Fibroblast of peridontal ligament (primary cell): ENCODE measurements around the gene DIP2C.
"Not testable (repeated sequence)": the region's sequence is repeated elsewhere in the genome, so short reads cannot be mapped to it uniquely, and the experiment has no call there.

ENCODE experiments used
- DNase-seq: peaks from one replicate; pipeline ENCODE4 v3.0.0-alpha.2; 2010; ENCODE audit errors: extremely low read depth

The DIP2C gene

DNA sequence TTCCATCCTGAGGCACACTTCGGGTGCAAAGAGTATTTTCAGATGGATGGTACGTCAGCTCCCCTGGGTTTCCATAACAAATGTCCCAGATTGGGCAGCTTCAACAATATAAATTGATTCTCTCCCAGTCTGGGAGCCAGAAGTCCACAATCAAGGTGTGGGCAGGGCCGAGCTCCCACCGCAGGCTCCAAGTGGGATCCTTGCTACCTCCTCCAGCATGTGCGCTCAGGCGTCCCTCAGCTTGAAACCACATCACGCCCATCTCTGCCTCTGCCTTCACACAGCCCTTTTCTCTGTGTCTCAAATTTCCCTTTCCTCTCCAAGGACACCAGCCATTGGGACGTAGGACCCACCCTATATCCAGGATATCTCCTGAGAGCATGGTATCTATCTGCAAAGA is 153.5 kb downstream of the DIP2C start:
- no peak for DNase-seq

DNA sequence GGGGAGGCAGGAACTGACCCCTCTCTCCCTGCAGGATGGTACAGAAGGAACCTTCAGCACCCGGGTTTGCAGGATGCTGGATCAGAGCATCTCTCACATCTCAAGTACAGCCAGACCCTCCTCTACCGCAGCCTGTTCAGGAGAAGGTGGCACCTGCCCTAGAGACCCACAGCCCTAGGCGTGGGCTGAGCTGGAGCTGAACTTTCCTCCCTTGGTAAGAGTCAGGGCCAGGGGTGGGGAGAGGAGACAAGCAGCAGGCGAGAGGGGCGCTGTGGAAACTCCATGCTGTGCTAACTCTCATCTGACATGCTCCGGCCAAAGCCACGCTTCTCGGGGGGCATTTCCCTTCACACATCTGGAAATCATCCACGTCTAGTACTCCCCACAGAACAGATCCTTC is 154.4 kb downstream of the DIP2C start:
- no peak for DNase-seq

DNA sequence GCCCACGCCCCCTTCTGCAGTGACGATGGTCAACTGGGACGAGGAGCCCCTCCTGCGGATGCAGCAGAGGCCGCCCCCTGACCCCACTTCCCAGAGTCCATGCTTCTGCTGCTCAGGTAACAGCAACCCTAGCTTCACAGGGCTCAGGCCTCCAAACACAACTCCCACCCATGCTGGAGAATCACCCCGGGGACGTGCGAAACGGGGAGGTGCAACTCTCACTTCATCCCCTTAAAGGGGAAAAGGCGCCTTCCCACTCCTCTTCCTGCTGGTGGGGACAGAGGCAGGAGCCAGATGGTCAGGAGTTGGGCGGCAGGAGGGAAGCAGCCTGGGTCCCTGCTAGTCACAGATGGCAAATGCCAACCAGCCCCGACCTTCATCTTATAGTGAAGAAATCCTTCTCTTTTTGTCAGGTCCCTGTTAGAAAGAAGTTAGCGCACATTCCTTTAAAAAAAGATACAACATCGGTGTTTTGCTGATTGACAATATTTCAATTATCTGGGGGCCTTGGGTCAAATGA is 155.4 kb downstream of the DIP2C start:
- no peak for DNase-seq

DNA sequence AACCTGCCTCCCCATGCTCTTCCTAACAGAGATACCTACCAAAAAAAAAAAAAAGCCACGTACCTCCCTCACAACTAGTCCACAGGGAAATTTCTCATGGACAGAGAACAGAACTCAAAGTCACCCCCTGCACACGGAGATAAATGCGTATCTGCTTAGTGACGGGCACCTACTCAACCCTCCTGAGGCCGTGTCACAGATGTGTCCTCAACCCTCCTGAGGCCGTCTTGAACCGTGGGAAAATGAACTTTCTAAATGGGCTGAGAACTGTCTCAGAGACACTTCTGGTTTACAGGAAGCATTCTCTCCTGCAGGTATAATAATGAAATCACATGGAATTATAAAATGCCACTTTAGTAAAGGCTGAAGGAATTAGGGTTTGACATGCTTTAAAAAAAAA is 155.9 kb downstream of the DIP2C start:
- DNase-seq = no peak

DNA sequence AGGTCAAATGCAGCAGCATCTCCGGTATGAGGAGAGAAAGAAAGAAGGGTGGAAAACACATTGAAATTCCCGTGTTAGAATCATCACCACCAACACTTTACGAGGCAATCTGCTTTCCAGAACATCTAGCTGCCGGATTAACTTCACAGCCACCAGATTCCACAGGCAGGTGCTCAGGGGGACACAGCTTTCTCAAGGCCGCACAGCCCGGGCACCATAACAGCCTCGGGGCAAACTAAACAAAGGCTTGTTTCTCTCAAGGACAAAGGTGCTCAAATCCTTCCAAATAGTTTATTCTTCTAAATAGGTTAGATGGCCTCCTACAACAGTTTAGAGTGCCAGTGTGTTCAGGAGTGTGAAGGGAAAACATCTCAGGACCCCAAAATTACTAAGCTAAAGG is 156.3 kb downstream of the DIP2C start:
- DNase-seq = no peak

DNA sequence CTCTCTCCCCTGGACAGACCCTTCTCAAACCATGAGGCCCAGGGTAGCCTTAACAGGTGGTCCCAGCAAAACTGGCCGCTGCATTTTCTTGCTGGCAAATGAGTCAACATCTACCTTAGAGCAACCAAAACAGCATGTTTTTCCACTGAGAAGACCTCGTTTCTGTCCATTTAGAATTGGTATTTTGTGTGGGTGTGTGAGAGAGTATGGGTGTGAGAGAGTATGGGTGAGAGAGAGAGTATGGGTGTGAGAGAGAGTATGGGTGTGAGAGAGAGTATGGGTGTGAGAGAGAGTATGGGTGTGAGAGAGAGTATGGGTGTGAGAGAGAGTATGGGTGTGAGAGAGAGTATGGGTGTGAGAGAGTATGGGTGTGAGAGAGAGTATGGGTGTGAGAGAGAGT is 157.1 kb downstream of the DIP2C start:
- DNase-seq = not testable (repeated sequence)

DNA sequence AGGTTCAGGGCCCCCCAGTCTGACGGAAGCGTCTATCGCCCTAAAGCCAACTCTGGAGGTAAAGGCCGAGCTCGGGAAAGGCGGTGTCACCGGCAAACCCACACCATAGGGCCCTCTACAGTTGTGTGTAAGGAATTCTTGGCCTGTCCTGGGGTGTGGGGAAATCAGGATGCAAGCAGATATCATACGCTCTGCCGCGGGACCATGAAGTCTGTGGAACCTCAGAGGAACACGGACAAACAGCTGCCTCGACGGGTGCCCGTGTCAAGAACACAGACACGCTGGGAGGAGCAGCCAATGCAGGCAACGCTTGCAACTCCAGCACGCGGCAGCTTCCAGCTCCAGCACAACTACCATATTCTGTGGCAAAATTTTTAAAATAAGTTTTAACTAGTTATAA is 157.9 kb downstream of the DIP2C start:
- DNase-seq = no peak

DNA sequence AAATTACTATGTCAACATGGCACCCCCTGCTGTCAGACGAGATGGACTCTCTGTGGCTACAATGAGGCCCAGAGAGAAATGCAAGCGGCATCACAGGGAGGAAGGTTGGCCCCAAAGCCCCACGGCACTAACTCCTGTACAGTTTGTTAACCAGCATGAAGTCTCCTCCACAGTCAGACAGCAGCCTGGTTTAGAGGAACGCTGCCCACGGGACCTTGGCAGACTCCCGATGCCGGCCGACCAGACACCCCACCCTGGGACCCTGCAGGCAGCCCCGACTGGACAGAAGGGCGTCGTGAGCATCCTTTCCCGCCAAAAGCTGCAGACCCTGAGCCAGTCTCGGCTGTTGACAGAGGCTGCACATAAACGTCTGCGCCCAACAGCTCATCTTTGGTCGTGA is 158.8 kb downstream of the DIP2C start:
- DNase-seq = no peak

DNA sequence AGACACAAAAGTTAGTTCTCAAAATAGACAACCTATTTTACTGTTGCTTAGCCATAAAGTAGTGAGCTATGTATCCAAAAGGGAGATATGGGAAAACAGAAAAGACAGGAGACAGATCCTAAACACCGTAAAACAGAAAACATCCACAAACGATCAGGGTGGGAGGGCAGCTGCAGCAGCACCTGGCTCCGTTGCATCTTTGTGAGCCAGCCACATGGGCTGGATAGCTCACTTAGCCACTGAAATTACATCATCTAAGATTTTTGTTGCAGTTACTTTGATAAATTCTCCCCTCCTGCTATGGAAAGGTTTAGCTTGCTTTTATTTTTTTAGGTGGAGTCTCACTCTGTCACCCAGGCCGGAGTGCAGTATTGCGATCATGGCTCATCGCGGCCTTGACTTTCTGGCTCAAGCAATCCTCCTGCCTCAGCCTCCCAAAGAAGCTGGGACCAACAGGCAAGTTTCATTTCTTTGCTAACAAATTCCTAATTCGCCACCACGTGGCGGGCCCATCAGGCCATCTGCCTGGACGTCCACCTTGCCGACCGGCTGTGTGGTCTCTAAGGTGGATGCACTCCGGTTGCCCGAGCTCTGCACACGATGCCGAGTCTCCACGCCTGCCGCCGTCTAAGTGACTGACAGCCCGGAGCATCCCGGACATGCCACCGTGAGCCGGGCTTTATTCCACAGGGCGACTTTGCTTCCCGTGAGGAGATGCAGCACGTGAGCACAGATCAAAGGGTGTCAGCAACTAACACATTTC is 159.8 kb downstream of the DIP2C start:
- DNase-seq = no peak

DNA sequence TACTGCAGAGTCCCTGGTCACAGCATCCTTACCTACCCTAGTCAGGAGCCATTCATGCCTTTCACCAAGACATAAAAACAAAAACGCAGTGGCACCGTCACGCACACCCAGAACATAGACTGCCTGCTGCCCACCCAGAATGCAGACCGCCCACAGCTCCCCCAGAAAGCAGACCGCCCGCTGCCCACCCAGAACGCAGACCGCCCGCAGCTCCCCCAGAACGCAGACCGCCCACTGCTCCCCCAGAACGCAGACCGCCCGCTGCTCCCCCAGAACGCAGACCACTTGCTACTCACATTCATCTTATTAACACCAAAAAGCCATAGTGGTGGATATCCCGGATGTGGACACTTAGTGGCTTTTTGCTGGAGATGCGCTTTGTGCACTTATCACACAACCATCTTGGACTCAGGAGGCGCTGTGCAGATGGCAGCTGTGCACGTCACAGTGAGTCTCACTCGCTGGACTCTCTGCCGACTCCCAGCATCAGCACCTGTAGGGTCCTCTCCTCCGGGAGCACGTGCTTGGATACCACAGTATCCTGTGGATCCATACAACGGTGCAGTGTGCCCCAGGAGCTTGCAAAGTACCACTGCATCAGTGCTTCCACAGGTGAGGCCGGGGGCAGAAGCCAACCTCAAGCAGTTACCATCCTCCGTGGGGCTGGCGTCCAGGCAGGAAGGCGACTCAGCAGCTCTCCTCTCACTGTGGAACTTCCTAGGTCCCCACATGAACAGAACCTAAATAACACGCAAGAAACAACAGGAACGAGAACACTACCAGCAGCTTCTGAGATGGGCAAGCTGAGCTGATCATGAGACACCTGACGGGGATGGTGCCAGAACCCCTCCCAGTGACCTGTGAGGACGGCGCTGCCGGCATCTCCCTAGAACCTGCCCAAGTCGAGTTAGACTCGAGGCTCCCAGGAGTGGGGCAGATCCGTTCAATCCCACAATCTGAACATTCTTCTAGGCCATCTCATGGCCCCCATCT is 161.0 kb downstream of the DIP2C start:
- no peak for DNase-seq

DNA sequence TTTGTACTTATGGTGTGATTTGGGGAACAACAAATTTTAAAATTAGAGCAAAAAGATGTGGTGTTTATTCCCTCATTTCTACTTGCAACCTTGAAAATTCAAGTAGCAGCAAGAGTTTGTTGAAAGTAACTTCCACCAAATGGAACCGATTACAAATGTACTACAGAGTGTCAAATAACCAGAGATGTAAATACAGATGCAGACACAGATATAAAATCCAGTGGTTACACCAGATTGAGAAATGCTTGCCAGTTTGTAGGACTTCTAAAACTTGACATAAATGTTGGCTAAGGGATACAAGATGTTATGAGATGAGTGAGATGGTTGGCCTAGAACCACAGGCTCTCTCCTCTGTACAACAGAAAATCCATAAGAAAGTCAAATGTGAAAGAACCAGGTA is 162.1 kb downstream of the DIP2C start:
- peak; percentile 88 for DNase-seq

DNA sequence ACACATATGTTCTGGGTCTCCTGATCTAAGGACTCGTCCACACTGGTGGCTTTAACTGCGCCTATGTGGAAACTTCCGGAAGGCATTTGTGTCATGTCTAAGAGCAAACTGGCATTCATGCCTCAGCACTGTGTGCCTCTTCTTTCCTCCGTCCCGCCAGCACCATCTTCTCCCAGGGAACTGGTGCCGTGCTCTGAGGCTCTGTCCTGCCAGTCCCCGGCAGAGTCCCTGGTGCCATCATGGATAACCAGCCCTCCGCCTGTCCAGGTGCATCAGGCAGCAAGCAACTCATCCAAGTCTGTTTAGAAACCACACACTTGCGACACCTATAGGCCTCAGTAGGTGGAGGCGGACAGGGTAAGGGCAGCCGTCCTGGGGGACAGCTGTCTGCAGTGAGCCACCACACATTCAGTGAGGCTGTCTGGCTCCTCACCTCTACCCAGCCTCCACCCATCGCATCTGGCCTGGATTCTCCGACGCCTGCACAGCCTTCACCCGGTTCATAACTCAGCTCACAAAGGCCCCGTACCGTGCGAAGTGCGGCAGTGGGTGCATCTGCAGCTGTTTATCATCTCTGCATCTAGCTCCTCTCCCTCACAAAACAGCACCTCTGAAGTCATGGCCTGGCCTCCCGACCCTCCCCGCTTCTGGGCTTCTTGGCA is 162.7 kb downstream of the DIP2C start:
- no peak for DNase-seq

DNA sequence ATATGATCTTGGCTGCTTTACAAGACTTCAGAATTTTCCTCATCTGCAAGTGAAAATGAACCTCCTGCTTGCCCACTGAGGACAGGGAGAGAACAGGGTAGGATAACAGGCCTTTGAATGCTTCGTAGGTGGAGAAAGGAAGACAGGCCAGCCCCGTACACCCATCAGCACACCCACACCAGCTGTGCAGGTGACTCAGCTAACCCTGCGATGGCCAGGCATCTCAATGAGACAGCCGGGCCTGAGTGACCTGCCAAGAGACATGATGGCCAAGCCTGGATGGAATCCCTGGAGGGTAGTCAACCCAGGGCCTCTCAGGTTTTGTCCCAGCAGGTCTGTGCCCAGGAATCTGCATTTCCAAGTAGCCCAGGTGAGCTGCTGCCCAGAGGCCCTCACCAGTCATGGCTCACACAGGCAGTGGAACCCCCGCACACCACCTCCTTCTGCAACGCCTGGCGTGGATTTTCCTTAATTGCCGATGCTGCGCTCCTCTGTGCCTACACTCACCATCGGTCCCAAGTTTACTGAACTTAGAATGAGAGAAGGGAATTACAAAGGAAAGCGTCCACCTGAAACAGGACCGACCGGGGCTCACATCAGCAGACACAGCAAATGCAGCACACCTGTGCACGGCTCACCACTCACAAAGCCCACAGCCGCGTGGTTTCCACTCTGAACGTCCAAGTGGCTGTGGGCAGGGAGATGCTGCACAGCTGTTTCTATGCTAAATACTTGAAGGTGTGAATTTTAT is 163.7 kb downstream of the DIP2C start:
- DNase-seq = no peak

DNA sequence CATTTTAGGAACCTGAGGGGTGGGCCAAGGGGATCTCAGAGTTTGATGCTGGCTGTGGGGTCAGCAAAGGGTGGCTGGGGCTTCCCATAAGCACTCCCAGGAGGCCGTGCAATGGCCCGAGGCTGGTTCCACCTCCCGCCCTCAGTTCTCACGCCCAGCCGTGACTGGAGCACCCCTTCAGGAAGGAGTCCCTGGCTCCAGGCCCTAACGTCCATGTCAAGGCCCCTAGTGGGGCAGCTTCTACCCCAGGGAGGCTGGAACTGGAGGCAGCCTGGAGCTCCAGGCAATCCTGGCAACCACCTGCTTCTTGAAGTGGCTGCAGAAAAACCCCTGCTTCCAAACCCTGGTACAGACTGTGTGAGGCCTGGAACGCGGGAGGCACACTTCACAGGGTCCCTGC is 165.5 kb downstream of the DIP2C start:
- DNase-seq = no peak

DNA sequence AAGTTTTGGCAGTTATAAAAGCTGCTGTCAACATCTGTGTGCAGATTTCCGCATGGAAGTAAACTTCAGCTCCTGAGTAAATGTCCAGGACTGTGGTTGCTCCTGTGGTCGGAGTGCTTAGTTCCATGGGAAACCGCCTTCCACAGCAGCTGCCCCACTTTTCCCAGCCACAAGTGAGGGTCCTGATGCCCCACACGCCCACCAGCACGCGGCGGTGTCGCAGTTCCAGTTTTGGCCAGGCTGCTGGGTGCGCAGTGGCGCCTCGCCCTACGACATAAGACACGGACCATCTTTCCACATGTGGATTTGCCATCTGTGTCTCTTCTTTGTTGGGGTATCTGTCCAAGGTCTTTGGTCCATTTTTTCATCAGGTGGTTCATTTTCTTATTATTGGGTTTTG is 167.1 kb downstream of the DIP2C start:
- no peak for DNase-seq

DNA sequence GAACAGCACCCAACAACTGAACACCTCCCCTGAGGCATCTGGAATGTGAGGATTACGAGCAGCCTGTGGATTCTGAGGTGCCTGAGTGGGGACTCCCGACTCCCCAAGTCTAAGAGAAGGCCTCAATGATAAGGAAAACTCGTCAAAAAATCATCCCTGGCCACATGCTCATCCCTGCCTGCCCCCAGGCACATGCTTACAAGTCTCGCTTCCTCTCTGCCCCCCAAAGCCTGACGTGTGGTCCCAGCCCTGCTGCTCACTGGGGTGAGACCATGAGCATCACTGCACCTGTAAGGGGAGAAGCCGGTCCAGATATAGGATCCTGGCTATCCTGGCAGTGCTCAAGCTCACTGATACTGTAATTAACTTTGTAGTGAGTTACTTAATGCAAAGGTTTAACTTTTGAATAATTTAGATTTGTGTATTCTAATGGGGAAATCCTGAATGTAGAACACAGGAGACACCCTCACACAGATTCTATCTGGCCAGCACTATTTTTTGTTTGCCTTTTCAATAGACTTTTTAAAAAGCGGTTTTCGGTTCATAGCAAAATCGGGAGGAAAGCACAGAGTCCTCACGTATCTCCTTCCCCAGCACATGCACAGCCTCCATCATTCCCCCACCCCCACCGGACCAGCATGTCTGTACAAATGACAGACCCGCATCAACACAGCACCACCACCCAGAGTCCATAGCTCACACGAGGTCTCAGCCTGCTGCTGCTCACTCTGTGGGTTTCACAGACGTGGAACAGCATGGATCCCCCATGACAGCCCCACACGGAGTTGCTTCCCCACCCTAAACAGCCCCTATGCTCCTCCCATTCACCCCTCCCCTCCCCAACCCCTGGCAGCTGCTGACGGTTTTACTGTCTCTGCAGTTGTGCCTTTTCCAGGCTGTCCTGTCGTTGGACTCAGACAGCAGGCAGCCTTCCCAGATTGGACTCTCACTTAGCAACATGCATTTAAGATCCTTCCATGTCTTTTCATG is 167.9 kb downstream of the DIP2C start:
- no peak for DNase-seq

DNA sequence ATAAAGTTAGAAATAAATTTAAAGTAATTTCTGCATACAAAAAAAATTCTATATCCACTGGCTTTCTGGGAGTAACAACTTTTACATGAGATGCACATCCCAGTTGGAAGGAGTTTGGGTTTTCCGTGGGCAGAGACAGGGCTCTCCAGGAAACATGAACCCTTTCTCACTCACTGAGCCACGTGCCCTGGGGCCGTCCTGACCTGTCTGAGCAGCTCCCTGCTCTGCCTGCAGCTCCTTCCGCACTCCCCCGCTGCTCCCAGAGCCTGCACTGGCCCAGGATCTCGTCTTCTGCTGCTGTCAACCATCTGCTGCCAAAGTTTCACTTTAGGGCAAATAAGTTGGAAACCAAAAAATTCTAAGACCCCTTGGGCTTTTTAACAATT is 169.1 kb downstream of the DIP2C start:
- no peak for DNase-seq

DNA sequence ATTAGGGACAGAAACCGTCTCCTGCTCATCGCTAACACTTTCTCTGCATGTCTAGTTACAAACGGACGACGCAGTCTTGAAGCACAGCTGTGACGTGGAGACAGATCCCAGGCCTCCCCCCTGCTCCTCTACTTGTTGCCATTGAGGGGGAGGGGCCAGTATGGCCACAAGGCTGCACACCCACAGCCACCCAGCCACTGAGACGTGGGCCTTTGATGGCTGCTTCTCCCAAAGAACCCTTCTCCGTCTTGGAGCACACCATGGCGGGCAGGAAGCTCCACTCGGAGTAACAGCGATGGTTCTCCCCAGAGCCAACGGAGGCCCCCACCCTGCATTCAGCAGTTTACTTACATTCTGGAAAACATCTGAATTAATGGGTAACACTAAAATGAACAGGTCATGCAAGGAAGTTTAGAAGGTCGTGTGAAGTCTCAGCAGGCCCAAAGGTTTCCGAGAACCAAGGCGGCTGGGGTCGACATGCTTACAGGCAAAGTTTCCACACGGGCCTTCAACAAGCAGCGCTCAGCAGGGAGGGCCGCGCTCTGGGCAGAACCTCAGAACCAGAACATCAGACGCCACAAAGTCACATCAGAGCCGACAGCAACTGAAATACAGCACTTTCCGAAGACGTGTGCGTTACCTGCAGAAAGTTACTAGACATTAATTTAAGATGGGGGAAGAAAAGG is 169.6 kb downstream of the DIP2C start:
- DNase-seq = no peak

DNA sequence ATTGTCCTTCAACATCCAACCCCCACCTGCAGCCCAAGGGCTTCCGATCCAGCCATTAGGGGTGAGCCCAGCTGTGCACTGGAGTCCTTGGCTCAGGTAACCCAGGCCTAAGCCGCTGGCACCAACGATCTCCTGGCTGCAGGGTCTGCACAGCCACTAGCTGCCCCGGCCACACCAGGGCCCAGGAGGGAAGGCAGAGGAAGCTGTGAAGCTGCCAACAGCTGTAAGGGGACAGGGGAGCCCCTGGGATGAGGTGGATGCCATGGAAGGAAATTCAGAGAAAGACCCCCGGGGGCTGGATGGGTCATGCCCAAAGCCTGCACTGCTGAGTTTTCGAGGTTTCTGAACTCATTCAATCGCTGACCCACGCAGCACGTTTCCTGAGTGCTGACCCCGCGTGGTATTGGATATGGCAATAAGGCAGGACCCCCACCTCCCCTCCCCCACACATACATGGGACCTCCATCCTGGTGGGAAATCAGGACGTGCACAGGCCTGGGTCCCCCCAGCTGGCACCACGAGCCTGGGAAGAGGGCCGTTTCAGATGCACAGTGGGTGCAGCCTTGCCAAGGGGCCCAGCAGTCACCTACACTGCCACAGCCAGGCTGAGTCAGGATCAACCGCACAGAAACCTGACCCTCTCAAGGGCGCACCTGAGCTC is 170.3 kb downstream of the DIP2C start:
- DNase-seq = no peak
